Caco-2 (cell line): ENCODE measurements around the gene AP2B1. TPM values are rescaled to one million over a fixed set of nuclear protein-coding genes. Genes with fewer than 3 reads are reported as not detected.

Source experiments
- BruUV-seq: library from RNA; stranded (reverse); fragments of 400-500 nt; replicated peaks from 2 replicates; lab custom pipeline; 2021; lab: Mats Ljungman, UMichigan
- CTCF ChIA-PET: fragments of 300-600 bp; sonication (Branson Sonifier 250); formaldehyde crosslinking; loops from one replicate; lab custom pipeline; 2022; ENCODE audit warnings: antibody characterized with exemption; lab: Charles Lee
- POLR2A ChIA-PET: fragments of 300-600 bp; sonication (Branson Sonifier 250); formaldehyde crosslinking; loops from one replicate; lab custom pipeline; 2022; ENCODE audit warnings: antibody characterized with exemption; lab: Charles Lee
- DNase-seq, 2 experiments: peaks; one replicate each; pipeline versions ENCODE4 v3.0.0 to v3.0.0-alpha.2; 2020 to 2022
- H3K27me3 ChIP-seq: replicated peaks from 2 replicates; pipeline ENCODE4 v1.6.0; 2011; ENCODE audit warnings: low read length; ENCODE audit not compliant: control insufficient read depth, insufficient read depth
- H3K36me3 ChIP-seq: 2 replicates; pipeline ENCODE4 v1.5.1; 2011; ENCODE audit warnings: low read length; ENCODE audit not compliant: control insufficient read depth, insufficient read depth
- H3K4me1 ChIP-seq: fragments of 250-450 bp; sonication (Bioruptor Pico); 2 replicates; pipeline ENCODE4 v1.5.1; 2020; ENCODE audit warnings: mild to moderate bottlenecking
- H3K4me3 ChIP-seq: 2 replicates; pipeline ENCODE4 v1.5.1; 2011; ENCODE audit warnings: low read depth, mild to moderate bottlenecking, control low read depth, low read length
- H3K9me3 ChIP-seq: fragments of 250-450 bp; sonication (Bioruptor Pico); 2 replicates; pipeline ENCODE4 v1.5.1; 2020; ENCODE audit warnings: mild to moderate bottlenecking, moderate library complexity
- H3K27ac Mint-ChIP-seq: one replicate; pipeline ENCODE4 v1.8.0; 2022; ENCODE audit warnings: mixed read lengths; ENCODE audit not compliant: unreplicated experiment
- H3K27me3 Mint-ChIP-seq: one replicate; pipeline ENCODE4 v1.8.0; 2022; ENCODE audit warnings: mixed read lengths; ENCODE audit not compliant: insufficient read depth, unreplicated experiment
- H3K36me3 Mint-ChIP-seq: one replicate; pipeline ENCODE4 v1.8.0; 2022; ENCODE audit warnings: mild to moderate bottlenecking, mixed read lengths; ENCODE audit not compliant: insufficient read depth, unreplicated experiment
- H3K4me1 Mint-ChIP-seq: one replicate; pipeline ENCODE4 v1.8.0; 2022; ENCODE audit warnings: low read depth, mixed read lengths; ENCODE audit not compliant: unreplicated experiment
- H3K4me3 Mint-ChIP-seq: one replicate; pipeline ENCODE4 v1.8.0; 2022; ENCODE audit warnings: mild to moderate bottlenecking, moderate library complexity, mixed read lengths; ENCODE audit not compliant: unreplicated experiment
- H3K9me3 Mint-ChIP-seq: one replicate; pipeline ENCODE4 v1.8.0; 2022; ENCODE audit warnings: mixed read lengths; ENCODE audit not compliant: unreplicated experiment
- intact Hi-C: fragments of 100-400 bp; cut with micrococcal nuclease; formaldehyde crosslinking; loops from one replicate; pipeline ENCODE4 v1.10.0; 2022; ENCODE audit not compliant: unreplicated experiment
- total RNA-seq: library from RNA; stranded (reverse); gene quantifications from 2 replicates; pipeline ENCODE4 v1.2.3, GENCODE V29; 2022
- TF ChIP-seq, protein P1 (sequence below), 2 experiments: fragments of 200-600 bp in 1 of 2; IDR thresholded peaks; 1 replicate in 1 of 2; 2 replicates in 1 of 2; pipeline versions ENCODE4 v1.5.1 to v1.8.0; 2011 to 2022; ENCODE audit warnings: antibody characterized with exemption in 1 of 2, control low read depth in 1 of 2, inconsistent platforms in 1 of 2, low read depth in 1 of 2, low read length in 1 of 2, mild to moderate bottlenecking in 1 of 2, moderate library complexity in 1 of 2; ENCODE audit not compliant: insufficient read depth in 1 of 2, severe bottlenecking in 1 of 2, unreplicated experiment in 1 of 2

The AP2B1 gene
- total RNA-seq, 1 experiment from 2014 or later: 228 TPM

DNA sequence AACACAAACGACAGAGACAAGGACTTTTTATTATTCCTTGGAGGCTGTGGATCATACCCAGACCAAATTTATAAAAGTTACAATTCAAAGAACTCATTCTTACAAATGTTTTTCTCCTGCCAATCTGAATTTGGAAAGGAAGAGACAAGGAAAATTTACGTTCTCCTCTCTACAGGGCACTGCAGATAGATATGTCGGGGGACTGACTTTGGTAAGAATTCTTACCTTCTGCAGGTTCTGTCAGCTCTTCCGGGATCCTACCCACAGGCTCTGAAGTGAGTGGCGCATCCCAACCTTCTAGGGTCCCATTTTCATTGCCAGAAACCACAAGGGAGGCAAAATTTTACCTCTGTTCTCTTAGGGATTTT is 47.5 kb upstream of the AP2B1 start:
- no peak for DNase-seq
- Mint-ChIP-seq H3K4me3 (no peak overlapping the region), H3K27me3 (peaks cover 23% of the 10 kb centered on the region), H3K9me3 (no peaks in the 10 kb centered on the region), H3K4me1 (no peaks in the 10 kb centered on the region), H3K27ac (no peak overlapping the region), H3K36me3 (no peaks in the 10 kb centered on the region)
- ChIA-PET CTCF (interaction anchor here (0.6 to 1.0 kb wide), 7 partner anchors 17 to 371 kb away, joined by 3 to 5 read pairs (median 4); partner anchors contain the start of gene AP2B1), POLR2A (no interaction called here)
- no TSS peak for BruUV-seq
- no peaks in the 10 kb centered on the region for H3K9me3 ChIP-seq
- no peaks in the 10 kb centered on the region for H3K4me1 ChIP-seq
- intact Hi-C loops: loop anchor here (1.0 to 10.0 kb wide), 3 partner anchors 227 to 545 kb away; partner anchors contain the start of gene SLFN5
- no peaks in the 10 kb centered on the region for H3K27me3 ChIP-seq
- no peaks in the 10 kb centered on the region for H3K36me3 ChIP-seq
- TF ChIP-seq, protein P1, sequence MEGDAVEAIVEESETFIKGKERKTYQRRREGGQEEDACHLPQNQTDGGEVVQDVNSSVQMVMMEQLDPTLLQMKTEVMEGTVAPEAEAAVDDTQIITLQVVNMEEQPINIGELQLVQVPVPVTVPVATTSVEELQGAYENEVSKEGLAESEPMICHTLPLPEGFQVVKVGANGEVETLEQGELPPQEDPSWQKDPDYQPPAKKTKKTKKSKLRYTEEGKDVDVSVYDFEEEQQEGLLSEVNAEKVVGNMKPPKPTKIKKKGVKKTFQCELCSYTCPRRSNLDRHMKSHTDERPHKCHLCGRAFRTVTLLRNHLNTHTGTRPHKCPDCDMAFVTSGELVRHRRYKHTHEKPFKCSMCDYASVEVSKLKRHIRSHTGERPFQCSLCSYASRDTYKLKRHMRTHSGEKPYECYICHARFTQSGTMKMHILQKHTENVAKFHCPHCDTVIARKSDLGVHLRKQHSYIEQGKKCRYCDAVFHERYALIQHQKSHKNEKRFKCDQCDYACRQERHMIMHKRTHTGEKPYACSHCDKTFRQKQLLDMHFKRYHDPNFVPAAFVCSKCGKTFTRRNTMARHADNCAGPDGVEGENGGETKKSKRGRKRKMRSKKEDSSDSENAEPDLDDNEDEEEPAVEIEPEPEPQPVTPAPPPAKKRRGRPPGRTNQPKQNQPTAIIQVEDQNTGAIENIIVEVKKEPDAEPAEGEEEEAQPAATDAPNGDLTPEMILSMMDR (IDR thresholded peaks at IDR 0.05; ENCODE audit: insufficient read depth in 1 of 2, low read depth in 1 of 2, low read length in 1 of 2, severe bottlenecking in 1 of 2, unreplicated experiment in 1 of 2): no peak
- no peak overlapping the region for H3K4me3 ChIP-seq

DNA sequence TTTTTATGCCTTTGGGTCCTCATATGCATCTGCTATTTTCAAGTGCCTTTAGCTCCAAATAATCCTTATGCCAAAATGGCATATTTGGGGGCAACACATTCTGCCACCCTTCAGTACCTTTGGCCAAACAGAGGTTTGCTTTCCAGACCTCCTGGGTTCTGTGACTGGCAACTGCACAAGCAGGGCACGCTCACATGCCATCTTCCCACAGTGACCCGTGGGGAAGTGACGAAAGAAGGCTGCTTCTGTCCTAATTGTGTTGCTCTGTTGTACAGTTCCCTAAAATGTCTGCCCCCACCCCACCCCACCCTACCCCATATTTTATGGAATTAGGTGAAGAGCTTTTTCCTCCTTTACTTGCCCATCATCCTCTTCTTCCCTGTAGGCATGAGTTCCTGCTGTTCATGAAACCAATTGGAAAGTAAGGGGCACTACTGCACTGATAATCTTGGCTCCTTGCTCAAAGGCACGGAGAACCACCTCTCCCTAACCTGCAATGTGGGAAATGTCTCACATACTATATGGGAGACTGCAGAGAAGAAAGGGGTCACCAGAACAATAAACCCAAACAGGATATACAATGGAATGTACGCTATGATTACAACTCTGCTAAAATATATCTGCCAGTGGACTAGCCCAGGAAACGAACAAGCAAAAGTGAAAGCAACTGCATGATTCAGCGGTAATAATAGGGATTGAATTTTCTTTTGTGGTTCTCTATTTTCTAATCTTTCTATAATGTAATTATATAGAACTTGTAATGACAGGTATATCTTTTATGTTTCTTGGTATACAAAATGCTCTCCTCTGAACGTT is 46.3 kb upstream of the AP2B1 start:
- intact Hi-C loops: no loop called here
- no peak for DNase-seq
- no peaks in the 10 kb centered on the region for H3K36me3 Mint-ChIP-seq
- Histone ChIP-seq H3K36me3 (no peaks in the 10 kb centered on the region), H3K4me3 (no peak overlapping the region), H3K27me3 (no peaks in the 10 kb centered on the region), H3K9me3 (no peaks in the 10 kb centered on the region), H3K4me1 (no peaks in the 10 kb centered on the region)
- ChIA-PET CTCF (no interaction called here), POLR2A (no interaction called here)
- peaks cover 27% of the 10 kb centered on the region for H3K27me3 Mint-ChIP-seq
- H3K9me3 Mint-ChIP-seq: no peaks in the 10 kb centered on the region
- H3K27ac Mint-ChIP-seq: no peak overlapping the region
- TF ChIP-seq, protein P1 (IDR thresholded peaks at IDR 0.05; ENCODE audit: insufficient read depth in 1 of 2, low read depth in 1 of 2, low read length in 1 of 2, severe bottlenecking in 1 of 2, unreplicated experiment in 1 of 2): no peak
- H3K4me3 Mint-ChIP-seq: no peak overlapping the region
- no peaks in the 10 kb centered on the region for H3K4me1 Mint-ChIP-seq
- BruUV-seq: no TSS peak

DNA sequence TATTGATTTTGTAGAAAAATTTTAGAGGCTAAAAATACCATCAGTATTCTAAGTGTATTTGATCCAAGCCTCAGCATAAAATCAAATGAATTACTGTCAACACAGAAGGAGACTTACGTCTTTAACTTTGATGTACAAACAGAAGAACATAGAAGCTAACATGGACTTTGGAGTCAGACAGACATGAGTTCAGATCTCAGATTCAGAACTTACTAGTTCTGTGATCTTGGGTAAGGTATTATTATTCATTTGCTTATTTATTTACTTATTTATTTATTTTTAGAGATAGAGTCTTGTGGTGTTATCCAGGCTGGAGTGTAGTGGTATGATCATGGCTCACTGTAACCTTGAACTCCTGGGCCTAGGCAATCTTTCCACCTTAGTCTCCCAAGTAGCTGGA is 45.7 kb upstream of the AP2B1 start:
- no peak for DNase-seq
- peaks cover 27% of the 10 kb centered on the region for H3K27me3 Mint-ChIP-seq
- H3K4me1 ChIP-seq: no peaks in the 10 kb centered on the region
- no TSS peak for BruUV-seq
- H3K4me3 ChIP-seq: no peak overlapping the region
- no peak overlapping the region for H3K27ac Mint-ChIP-seq
- H3K9me3 ChIP-seq: no peaks in the 10 kb centered on the region
- intact Hi-C loops: no loop called here
- H3K27me3 ChIP-seq: no peaks in the 10 kb centered on the region
- H3K4me1 Mint-ChIP-seq: no peaks in the 10 kb centered on the region
- no peaks in the 10 kb centered on the region for H3K9me3 Mint-ChIP-seq
- POLR2A ChIA-PET: no interaction called here
- CTCF ChIA-PET: no interaction called here
- H3K36me3 Mint-ChIP-seq: no peaks in the 10 kb centered on the region
- TF ChIP-seq, protein P1 (IDR thresholded peaks at IDR 0.05; ENCODE audit: insufficient read depth in 1 of 2, low read depth in 1 of 2, low read length in 1 of 2, severe bottlenecking in 1 of 2, unreplicated experiment in 1 of 2): no peak
- H3K36me3 ChIP-seq: no peaks in the 10 kb centered on the region
- no peak overlapping the region for H3K4me3 Mint-ChIP-seq
